Activated naive CD4-positive, alpha-beta T cell treated with anti-CD3 and anti-CD28 coated beads, Interleukin-2, amount 10 ng/mL, durations not matched to agents 7 days and 5 days (primary cell): ENCODE data around the gene P2RY14.
A peak's percentile ranks its signal among the peaks of the same experiment; 100 is the strongest.
"Not testable (repeated sequence)": the region's sequence is repeated elsewhere in the genome, so short reads cannot be mapped to it uniquely, and the experiment has no call there.

Experiments used
- CTCF ChIA-PET: fragments of 350-600 bp; sonication (Branson Sonifier 250); formaldehyde crosslinking; loops from one replicate; lab custom pipeline; 2021; ENCODE audit warnings: antibody characterized with exemption; lab: Charles Lee
- DNase-seq: peaks from one replicate; pipeline ENCODE4 v3.0.0-alpha.2; 2020
- H3K27ac Mint-ChIP-seq: one replicate; pipeline ENCODE4 v1.8.0; 2021; ENCODE audit warnings: mild to moderate bottlenecking, moderate library complexity, mixed read lengths
- H3K27me3 Mint-ChIP-seq: one replicate; pipeline ENCODE4 v1.8.0; 2021; ENCODE audit warnings: mild to moderate bottlenecking, mixed read lengths
- H3K36me3 Mint-ChIP-seq: one replicate; pipeline ENCODE4 v1.8.0; 2021; ENCODE audit warnings: mixed read lengths
- H3K4me1 Mint-ChIP-seq: one replicate; pipeline ENCODE4 v1.8.0; 2021; ENCODE audit warnings: mixed read lengths
- H3K4me3 Mint-ChIP-seq: one replicate; pipeline ENCODE4 v1.8.0; 2021; ENCODE audit warnings: mild to moderate bottlenecking, moderate library complexity, mixed read lengths
- H3K9me3 Mint-ChIP-seq: one replicate; pipeline ENCODE4 v1.8.0; 2021; ENCODE audit warnings: mixed read lengths

P2RY14 gene

GRCh38 chr3:151265866-151266265, 12.5 kb downstream of the P2RY14 start:
- DNase-seq, result no peak
- CTCF ChIA-PET, result interaction anchor here (1.9 to 3.7 kb wide), 2 partner anchors 36 to 61 kb away, joined by 5 to 17 read pairs; no protein-coding TSS in a partner anchor
- H3K27ac Mint-ChIP-seq, result no peak overlapping the region
- peaks cover 12% of the 10 kb centered on the region for H3K27me3 Mint-ChIP-seq
- no peaks in the 10 kb centered on the region for H3K9me3 Mint-ChIP-seq
- peaks cover 24% of the 10 kb centered on the region for H3K4me1 Mint-ChIP-seq
- no peak overlapping the region for H3K4me3 Mint-ChIP-seq
- H3K36me3 Mint-ChIP-seq, result no peaks in the 10 kb centered on the region

GRCh38 chr3:151265166-151265565, 13.2 kb downstream of the P2RY14 start:
- Mint-ChIP-seq H3K4me1 (peaks cover 20% of the 10 kb centered on the region), H3K27me3 (peaks cover 12% of the 10 kb centered on the region), H3K36me3 (no peaks in the 10 kb centered on the region), H3K27ac (no peak overlapping the region), H3K9me3 (no peaks in the 10 kb centered on the region), H3K4me3 (no peak overlapping the region)
- no peak for DNase-seq
- CTCF ChIA-PET, result interaction anchor here (3.7 kb wide), 1 partner anchor 36 kb away, joined by 17 read pairs; no protein-coding TSS in a partner anchor

GRCh38 chr3:151264605-151265004, 13.7 kb downstream of the P2RY14 start:
- H3K27ac Mint-ChIP-seq, result no peak overlapping the region
- DNase-seq, result no peak
- no peak overlapping the region for H3K4me3 Mint-ChIP-seq
- H3K36me3 Mint-ChIP-seq, result no peaks in the 10 kb centered on the region
- H3K27me3 Mint-ChIP-seq, result peaks cover 12% of the 10 kb centered on the region
- CTCF ChIA-PET, result interaction anchor here (3.7 kb wide), 1 partner anchor 35 kb away, joined by 17 read pairs; no protein-coding TSS in a partner anchor
- no peaks in the 10 kb centered on the region for H3K9me3 Mint-ChIP-seq
- peaks cover 16% of the 10 kb centered on the region for H3K4me1 Mint-ChIP-seq

DNA sequence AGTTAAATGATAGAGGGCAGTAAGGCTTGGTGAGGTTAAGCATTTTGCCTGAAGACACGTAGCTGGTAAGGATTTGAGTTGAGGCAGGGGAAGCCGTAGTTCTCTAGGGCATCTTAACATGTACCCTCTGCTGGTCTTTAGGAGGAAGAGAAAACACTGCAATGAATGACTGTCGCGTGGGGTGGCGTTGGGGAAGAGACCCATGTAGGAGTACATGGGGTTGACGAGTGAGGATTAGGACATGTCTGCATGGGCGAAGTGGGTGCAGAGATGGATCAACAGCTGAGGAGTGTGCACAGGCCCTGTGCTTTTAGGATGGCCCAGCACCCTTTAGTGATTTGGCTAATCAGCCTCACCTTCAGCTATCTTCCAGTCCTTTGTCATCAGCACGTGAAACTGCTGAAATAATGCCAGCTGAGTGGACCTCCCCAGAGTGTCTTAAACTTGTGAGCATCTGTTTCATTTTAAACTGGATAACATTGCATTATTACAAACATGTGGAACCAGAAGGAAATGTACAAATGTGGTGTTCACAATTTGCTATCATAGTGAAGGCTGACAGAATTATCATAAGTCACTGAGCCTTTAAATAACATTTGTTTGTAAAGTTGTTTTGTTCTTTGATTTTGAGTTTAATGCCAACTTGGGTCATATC, 15.3 kb downstream of the P2RY14 start:
- DNase-seq, result no peak
- CTCF ChIA-PET, result interaction anchor here (1.7 to 3.7 kb wide), 3 partner anchors 15 to 95 kb away, joined by 5 to 17 read pairs (median 6); partner anchors contain the start of gene P2RY14
- Mint-ChIP-seq H3K9me3 (no peaks in the 10 kb centered on the region), H3K4me3 (no peak overlapping the region), H3K27me3 (peaks cover 16% of the 10 kb centered on the region), H3K4me1 (peaks cover 2% of the 10 kb centered on the region), H3K36me3 (no peaks in the 10 kb centered on the region), H3K27ac (no peak overlapping the region)

DNA sequence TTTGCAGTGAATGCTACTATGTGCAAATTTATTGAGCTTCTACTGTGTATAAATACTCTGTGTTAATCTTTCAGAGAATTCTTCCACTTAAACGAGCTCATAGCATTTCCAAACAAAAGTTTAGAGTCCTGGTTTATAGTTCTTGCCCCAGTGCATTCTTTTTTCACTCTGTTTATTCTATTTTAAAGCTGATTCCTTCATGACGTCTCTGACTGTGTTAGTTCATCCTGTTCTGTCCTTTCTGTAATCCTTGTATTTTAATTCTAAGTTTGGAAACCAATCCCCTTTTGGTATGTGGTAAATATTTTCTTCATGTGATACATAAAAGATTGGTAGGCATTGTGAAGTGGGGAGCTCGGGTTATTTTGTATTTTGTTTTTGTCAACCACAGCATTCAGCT, 18.7 kb downstream of the P2RY14 start:
- Mint-ChIP-seq H3K27me3 (peaks cover 16% of the 10 kb centered on the region), H3K27ac (no peak overlapping the region), H3K4me3 (no peak overlapping the region), H3K4me1 (no peaks in the 10 kb centered on the region), H3K36me3 (no peaks in the 10 kb centered on the region), H3K9me3 (no peaks in the 10 kb centered on the region)
- CTCF ChIA-PET, result interaction anchor here (1.0 to 2.0 kb wide), 3 partner anchors 9 to 49 kb away, joined by 3 to 5 read pairs (median 4); no protein-coding TSS in a partner anchor
- DNase-seq, result no peak

GRCh38 chr3:151256749-151257148, 21.6 kb downstream of the P2RY14 start:
- Mint-ChIP-seq H3K9me3 (no peaks in the 10 kb centered on the region), H3K4me3 (no peak overlapping the region), H3K27me3 (peaks cover 22% of the 10 kb centered on the region), H3K4me1 (no peaks in the 10 kb centered on the region), H3K36me3 (no peaks in the 10 kb centered on the region), H3K27ac (no peak overlapping the region)
- no peak for DNase-seq
- CTCF ChIA-PET, result interaction anchor here (0.5 to 1.1 kb wide), 2 partner anchors 20 to 28 kb away, joined by 3 read pairs; no protein-coding TSS in a partner anchor

GRCh38 chr3:151248772-151249337, 29.5 kb downstream of the P2RY14 start:
- CTCF ChIA-PET, result interaction anchor here (0.9 kb wide), 1 partner anchor 20 kb away, joined by 3 read pairs; no protein-coding TSS in a partner anchor

DNA sequence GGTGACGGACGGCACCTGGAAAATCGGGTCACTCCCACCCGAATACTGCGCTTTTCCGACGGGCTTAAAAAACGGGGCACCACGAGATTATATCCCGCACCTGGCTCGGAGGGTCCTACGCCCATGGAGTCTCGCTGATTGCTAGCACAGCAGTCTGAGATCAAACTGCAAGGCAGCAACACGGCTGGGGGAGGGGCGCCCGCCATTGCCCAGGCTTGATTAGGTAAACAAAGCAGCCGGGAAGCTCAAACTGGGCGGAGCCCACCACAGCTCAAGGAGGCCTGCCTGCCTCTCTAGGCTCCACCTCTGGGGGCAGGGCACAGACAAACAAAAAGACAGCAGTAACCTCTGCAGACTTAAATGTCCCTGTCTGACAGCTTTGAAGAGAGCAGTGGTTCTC, 36.3 kb downstream of the P2RY14 start:
- CTCF ChIA-PET, H3K9me3 Mint-ChIP-seq, H3K27me3 Mint-ChIP-seq, DNase-seq, H3K4me1 Mint-ChIP-seq, H3K4me3 Mint-ChIP-seq, H3K36me3 Mint-ChIP-seq, H3K27ac Mint-ChIP-seq: not testable (repeated sequence)

More at GRCh38 chr3:151248772-151249337, 29.5 kb downstream of the P2RY14 start:
- no peak overlapping the region for H3K4me3 Mint-ChIP-seq
- H3K27me3 Mint-ChIP-seq, result peaks cover 10% of the 10 kb centered on the region
- no peaks in the 10 kb centered on the region for H3K36me3 Mint-ChIP-seq
- DNase-seq, result no peak
- peaks cover 5% of the 10 kb centered on the region for H3K4me1 Mint-ChIP-seq
- H3K9me3 Mint-ChIP-seq, result no peaks in the 10 kb centered on the region
- no peak overlapping the region for H3K27ac Mint-ChIP-seq

DNA sequence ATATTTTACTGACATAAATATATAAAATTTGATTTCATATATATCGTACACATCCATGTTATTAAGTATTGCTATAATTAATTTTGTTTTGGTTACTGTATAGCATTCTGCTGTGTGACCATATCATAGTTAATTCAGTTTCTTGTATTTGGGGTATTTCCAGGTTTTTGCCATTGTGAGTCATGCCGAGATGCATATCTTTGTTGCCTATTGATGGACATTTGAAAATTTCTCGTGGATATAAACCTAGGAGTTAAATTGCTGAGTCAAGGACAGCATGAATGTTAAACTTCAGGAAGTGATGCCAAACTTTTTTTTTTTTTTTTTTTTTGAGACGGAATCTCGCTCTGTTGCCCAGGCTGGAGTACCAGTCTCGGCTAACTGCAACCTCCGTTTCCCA, 41.6 kb downstream of the P2RY14 start:
- DNase-seq, result no peak
- Mint-ChIP-seq H3K36me3 (no peaks in the 10 kb centered on the region), H3K4me3 (no peak overlapping the region), H3K27ac (no peak overlapping the region), H3K27me3 (peaks cover 4% of the 10 kb centered on the region), H3K4me1 (peaks cover 4% of the 10 kb centered on the region), H3K9me3 (no peaks in the 10 kb centered on the region)
- CTCF ChIA-PET, result interaction anchor here (1.2 kb wide), 1 partner anchor 43 kb away, joined by 4 read pairs; no protein-coding TSS in a partner anchor

DNA sequence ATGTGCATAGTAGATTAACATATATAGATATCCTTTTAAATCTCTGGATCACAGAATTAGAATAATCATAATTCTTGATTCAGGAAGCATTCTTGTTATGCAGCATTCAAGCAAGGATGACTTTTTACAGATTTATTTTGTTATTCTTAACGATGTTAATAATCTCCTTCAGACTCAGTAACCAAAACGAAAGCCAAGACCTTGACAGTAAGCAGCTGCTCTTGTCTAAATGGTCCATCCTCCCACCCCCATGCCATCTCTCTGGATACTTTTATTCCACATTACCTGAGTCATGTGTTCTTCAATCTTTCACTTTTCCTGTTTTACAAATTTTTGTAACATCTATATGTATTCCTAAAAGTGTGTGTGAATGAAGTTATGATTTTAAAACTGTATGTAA, 42.0 kb downstream of the P2RY14 start:
- CTCF ChIA-PET, result interaction anchor here (0.6 to 1.2 kb wide), 2 partner anchors 44 to 152 kb away, joined by 3 to 4 read pairs; no protein-coding TSS in a partner anchor
- peaks cover 9% of the 10 kb centered on the region for H3K4me1 Mint-ChIP-seq
- DNase-seq, result no peak
- H3K4me3 Mint-ChIP-seq, result no peak overlapping the region
- no peaks in the 10 kb centered on the region for H3K36me3 Mint-ChIP-seq
- no peak overlapping the region for H3K27ac Mint-ChIP-seq
- H3K9me3 Mint-ChIP-seq, result no peaks in the 10 kb centered on the region
- H3K27me3 Mint-ChIP-seq, result peaks cover 4% of the 10 kb centered on the region

- CTCF ChIA-PET, result interaction anchor here (1.1 to 2.7 kb wide), 4 partner anchors 45 to 67 kb away, joined by 4 to 15 read pairs (median 10); no protein-coding TSS in a partner anchor
- Mint-ChIP-seq H3K9me3 (no peaks in the 10 kb centered on the region), H3K4me3 (no peak overlapping the region), H3K27ac (no peak overlapping the region), H3K4me1 (peaks cover 22% of the 10 kb centered on the region), H3K27me3 (peaks cover 4% of the 10 kb centered on the region), H3K36me3 (no peaks in the 10 kb centered on the region)
- DNase-seq, result no peak
Measured at GRCh38 chr3:151234825-151235224, 43.5 kb downstream of the P2RY14 start.

GRCh38 chr3:151232991-151233390, 45.4 kb downstream of the P2RY14 start:
- CTCF ChIA-PET, result interaction anchor here (0.5 to 9.8 kb wide), 3 partner anchors 63 to 687 kb away, joined by 3 to 147 read pairs (median 3); no protein-coding TSS in a partner anchor
- Mint-ChIP-seq H3K36me3 (no peaks in the 10 kb centered on the region), H3K27me3 (peaks cover 4% of the 10 kb centered on the region), H3K4me1 (peaks cover 35% of the 10 kb centered on the region), H3K9me3 (no peaks in the 10 kb centered on the region), H3K4me3 (no peak overlapping the region), H3K27ac (no peak overlapping the region)
- DNase-seq, result no peak

GRCh38 chr3:151232403-151232802, 45.9 kb downstream of the P2RY14 start:
- peaks cover 41% of the 10 kb centered on the region for H3K4me1 Mint-ChIP-seq
- H3K9me3 Mint-ChIP-seq, H3K4me3 Mint-ChIP-seq, H3K27ac Mint-ChIP-seq, H3K36me3 Mint-ChIP-seq, H3K27me3 Mint-ChIP-seq, DNase-seq: not testable (repeated sequence)
- CTCF ChIA-PET, result interaction anchor here (1.0 to 9.8 kb wide), 3 partner anchors 48 to 72 kb away, joined by 3 to 201 read pairs (median 147); partner anchors contain the start of gene P2RY14

DNA sequence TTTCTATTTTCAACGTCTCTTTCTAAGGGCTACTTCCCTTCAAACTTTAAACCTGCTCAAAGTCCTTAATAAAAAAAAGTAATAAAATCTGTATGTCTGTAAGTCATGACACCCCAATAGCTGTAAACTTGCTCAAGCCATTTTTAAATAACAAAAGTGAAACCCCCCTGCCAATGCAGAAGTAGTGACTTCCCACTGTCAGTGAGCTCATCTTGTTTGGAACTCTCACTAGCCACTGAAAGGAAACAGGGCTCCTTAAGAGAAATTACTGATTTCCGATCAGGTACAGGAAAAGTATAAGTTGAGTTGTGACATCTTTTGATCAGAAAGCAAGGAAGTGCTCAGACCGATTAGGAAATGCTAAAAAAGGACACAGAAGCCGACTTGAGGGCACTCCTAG, 47.7 kb downstream of the P2RY14 start:
- Mint-ChIP-seq H3K4me3 (peak overlapping the region; percentile 22), H3K36me3 (peaks cover 1% of the 10 kb centered on the region), H3K27me3 (peaks cover 4% of the 10 kb centered on the region), H3K27ac (peak overlapping the region; percentile 73), H3K4me1 (peaks cover 59% of the 10 kb centered on the region), H3K9me3 (no peaks in the 10 kb centered on the region)
- CTCF ChIA-PET, result interaction anchor here (0.9 to 9.8 kb wide), 8 partner anchors 9 to 608 kb away, joined by 3 to 201 read pairs (median 4); partner anchors contain the start of genes GPR171 and P2RY14
- DNase-seq, result peak; percentile 33
